Hematopoietic multipotent progenitor cell treated with erythropoietin and hydrocortisone succinate and interleukin-3 and kit ligand, for 8 days (in vitro differentiated cells): ENCODE measurements around the gene ACTL6A.
A peak's percentile ranks its signal among the peaks of the same experiment; 100 is the strongest.
"Not testable (repeated sequence)": the region's sequence is repeated elsewhere in the genome, so short reads cannot be mapped to it uniquely, and the experiment has no call there.

Experiments used
- DNase-seq: peaks from one replicate; pipeline ENCODE4 v3.0.0-alpha.2; 2015

Gene ACTL6A

GRCh38 chr3:179562591-179563270 is at the start of gene ACTL6A:
Gene ACTL6A (plus strand): TSS chr3:179562926. CDS start chr3:179563093, 167 bp downstream.
- DNase-seq, result peak; percentile 100

GRCh38 chr3:179513862-179514261 is 48.9 kb upstream of the ACTL6A start:
- DNase-seq, result no peak

- DNase-seq, result not testable (repeated sequence)
Observed at GRCh38 chr3:179516461-179517251, 46.1 kb upstream of the ACTL6A start.

DNA sequence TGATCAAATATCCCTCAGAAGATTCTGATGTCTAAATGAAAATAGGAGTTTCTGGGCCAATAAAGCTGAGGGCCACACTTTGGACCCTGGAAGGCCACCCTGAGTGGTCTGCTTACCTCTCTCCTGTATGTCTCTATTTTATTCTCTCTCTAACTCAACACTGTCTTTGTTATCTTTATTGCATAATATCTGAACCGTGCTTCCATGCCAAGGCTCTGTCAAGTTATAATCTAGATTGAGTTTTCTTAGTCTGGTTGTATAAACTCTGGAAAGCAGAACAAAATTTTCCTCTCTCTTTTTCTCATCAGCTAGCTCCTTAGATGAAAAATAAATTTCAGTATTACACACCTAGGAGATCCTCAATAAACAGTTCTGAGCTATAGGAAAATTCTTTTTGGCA is 36.2 kb upstream of the ACTL6A start:
- no peak for DNase-seq

DNA sequence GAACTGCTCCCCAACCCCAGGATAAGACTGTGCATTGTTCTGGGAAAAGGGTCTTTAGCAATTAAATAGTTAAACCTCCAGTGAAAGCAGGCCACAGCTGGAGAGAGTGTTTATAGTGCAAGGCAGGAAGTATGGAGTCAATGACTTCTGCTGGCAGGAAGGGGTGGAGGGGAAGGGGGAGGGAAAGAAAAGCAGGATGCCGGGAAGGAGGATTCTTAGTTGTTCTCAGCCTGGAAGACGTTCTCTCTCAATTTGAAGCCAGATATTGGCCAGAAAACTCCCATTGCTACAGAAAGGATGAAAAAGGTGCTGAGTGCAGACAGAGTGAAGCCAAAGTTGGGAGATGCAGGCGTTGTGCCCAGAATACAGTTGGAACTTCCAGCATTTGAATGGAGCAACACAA is 35.7 kb upstream of the ACTL6A start:
- no peak for DNase-seq

GRCh38 chr3:179528772-179529171 is 34.0 kb upstream of the ACTL6A start:
- DNase-seq, result no peak

DNA sequence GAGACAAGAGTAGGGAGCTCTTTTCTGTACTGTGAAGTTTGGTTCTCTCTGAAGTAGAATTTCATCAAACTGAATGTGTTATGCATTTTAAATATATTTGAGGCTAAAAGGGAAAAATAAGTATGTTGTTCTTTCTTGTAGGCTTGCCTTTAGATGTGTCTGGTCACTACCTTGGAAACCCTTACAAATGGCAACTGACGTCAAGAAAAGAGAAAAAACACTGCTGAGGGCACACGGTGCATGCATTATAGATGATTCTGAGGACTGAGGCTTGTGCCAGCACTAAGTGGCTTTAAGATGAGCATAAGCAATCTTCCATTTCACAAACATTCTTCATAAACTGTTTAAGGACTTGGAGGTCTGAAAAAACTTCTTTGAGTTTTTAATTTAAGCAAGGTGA is 31.1 kb upstream of the ACTL6A start:
- no peak for DNase-seq

GRCh38 chr3:179533274-179533673 is 29.5 kb upstream of the ACTL6A start:
- no peak for DNase-seq

DNA sequence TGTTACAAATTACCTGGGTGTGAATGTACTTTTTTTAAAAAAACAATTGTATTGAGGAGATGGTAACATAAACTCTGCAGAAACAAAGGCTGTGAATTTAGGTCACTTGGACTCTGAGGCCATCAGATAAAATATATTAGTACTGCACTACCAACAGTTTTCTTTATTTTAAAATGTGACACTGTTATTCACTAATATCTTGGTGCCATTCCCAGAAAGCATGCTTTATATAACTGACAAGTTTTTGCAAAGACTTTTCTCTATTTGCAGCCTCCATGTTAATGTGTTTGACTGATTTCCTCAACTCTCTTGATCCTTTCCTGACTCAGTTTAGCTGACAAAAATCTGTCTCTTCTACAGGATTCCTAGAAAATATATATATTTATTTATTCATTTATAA is 26.5 kb upstream of the ACTL6A start:
- DNase-seq, result peak; percentile 59

GRCh38 chr3:179541094-179541493 is 21.6 kb upstream of the ACTL6A start:
- DNase-seq, result no peak

- no peak for DNase-seq
Observed at GRCh38 chr3:179541596-179541995, 21.1 kb upstream of the ACTL6A start.

DNA sequence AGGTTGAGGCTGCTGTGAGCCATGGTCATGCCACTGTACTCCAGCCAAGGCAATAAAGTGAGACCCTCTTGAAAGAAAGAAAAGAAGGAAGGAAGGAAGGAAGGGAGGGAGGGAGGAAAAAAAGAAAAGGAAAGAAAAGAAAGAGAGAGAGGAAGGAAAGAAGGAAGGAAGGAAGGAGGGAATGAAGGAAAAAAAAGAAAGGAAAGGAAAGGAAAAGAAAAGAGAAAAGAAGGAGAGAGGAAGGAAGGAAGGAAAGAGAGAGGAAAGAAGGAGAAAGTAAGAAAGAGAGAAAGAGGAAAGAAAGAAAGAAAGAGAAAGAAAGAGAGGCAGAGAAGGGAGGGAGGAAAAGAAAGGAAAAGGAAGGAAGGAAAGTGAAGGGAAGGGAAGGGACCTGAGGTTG is 20.4 kb upstream of the ACTL6A start:
- DNase-seq, result no peak

- no peak for DNase-seq
Observed at GRCh38 chr3:179544981-179545645, 17.6 kb upstream of the ACTL6A start.

DNA sequence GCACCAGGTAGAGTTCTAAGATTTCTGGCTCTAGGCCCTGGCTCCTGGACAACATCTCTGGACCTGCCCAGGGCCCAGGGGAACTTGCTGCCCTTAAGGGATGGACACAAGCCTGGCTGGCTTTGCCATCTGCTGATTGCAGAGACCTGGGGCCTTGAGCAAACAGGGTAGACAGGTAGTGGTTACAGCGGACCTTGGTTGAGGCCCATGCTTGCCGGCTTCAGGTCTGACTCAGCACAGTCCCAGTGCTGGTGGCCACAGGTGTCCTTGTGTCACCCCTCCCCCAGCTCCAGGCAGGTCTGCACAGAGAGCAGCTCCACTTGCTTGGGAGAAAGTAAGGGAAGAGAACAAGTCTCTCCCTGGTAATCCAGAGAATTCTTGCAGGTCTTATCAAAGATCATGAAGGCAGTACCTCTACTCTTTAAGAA is 15.9 kb upstream of the ACTL6A start:
- no peak for DNase-seq

GRCh38 chr3:179551349-179552105 is 11.2 kb upstream of the ACTL6A start:
- DNase-seq, result no peak

GRCh38 chr3:179558742-179559364 is 3.9 kb upstream of the ACTL6A start:
- DNase-seq, result peak; percentile 75

GRCh38 chr3:179560791-179561190 is 1.9 kb upstream of the ACTL6A start:
- no peak for DNase-seq

GRCh38 chr3:179563271-179563783 is 601 bp downstream of the ACTL6A start:
- DNase-seq, result peak; percentile 83

- DNase-seq, result no peak
Observed at GRCh38 chr3:179565496-179565895, 2.8 kb downstream of the ACTL6A start.

DNA sequence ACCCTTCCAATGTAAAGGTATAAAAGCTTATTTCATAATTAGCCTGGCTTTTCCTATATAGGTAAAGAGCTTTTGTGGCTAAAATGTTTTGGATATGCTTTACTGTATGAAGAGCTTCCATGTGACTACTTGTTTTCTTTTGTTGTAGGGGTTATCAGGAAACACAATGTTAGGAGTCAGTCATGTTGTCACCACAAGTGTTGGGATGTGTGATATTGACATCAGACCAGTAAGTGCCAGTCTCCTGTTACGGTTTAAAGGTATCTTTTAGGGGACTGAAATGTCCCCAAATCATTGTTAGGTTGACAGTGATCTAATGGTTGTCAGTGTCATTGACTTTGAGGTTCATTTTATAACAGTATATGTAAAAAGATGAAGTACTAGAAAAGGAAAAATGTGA is 18.3 kb downstream of the ACTL6A start:
- peak; percentile 77 for DNase-seq

DNA sequence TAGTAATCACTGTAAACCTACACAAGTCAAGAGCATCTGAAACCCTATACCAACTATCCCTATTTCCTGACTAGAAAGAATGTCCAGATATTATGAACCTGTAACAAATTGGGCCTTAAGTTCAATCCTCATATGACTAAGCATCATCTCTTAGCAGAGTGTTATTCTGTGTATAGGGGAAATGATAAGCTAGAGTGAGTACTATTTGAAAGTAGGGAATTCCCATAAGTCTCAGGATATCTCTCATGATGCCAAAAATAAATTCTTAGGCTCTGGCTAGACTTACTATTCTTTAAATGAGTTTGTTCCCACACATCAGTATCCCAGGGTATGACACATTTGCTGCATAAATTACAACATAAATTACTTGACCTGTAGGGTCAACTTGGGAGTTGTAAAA is 26.4 kb downstream of the ACTL6A start:
- no peak for DNase-seq

GRCh38 chr3:179590669-179591068 is 27.9 kb downstream of the ACTL6A start:
- no peak for DNase-seq
